GM20431 (cell line): ENCODE measurements around the gene SLCO2B1.

Experiments
- in situ Hi-C: fragments of 300-500 bp; cut with MseI, MboI; formaldehyde crosslinking; loops from one replicate; pipeline ENCODE4 v1.15.0; 2020; ENCODE audit warnings: low sequenced_read_pairs; ENCODE audit not compliant: unreplicated experiment

The SLCO2B1 gene

GRCh38 chr11:75204685-75205563, 54.0 kb downstream of the SLCO2B1 start:
- in situ Hi-C loops = loop anchor here (10.0 kb wide), 1 partner anchor 180 kb away; no protein-coding TSS in a partner anchor

DNA sequence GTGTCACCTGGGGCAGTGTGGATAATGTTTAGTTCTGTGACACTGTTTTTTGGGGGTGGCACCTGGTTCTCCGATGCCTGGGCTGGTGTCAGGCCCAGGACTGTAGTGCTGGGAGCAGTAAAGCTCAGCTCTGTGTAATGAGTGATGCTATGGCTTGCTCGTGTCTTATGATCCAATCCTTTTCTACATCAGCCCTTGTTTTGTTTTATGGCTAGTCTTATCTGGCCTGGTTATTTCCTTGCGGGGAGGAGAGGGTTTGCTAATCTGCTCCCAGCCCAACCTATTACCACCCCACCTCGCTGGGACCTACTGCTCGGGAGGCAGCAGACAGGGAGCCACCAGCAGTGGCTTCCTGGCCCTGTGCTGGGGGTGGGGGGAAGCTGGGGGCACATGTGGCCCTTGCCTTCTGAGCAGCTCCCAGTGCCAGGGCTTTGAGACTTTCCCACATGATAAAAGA, 54.7 kb downstream of the SLCO2B1 start:
- in situ Hi-C loops = loop anchor here (10.0 kb wide), 1 partner anchor 181 kb away; no protein-coding TSS in a partner anchor

GRCh38 chr11:75208446-75208845, 57.5 kb downstream of the SLCO2B1 start:
- in situ Hi-C loops = loop anchor here (10.0 kb wide), 1 partner anchor 184 kb away; no protein-coding TSS in a partner anchor

GRCh38 chr11:75212411-75212810, 61.5 kb downstream of the SLCO2B1 start:
- in situ Hi-C loops = no loop called here

GRCh38 chr11:75214411-75214821, 63.5 kb downstream of the SLCO2B1 start:
- in situ Hi-C loops = no loop called here

- in situ Hi-C loops = no loop called here
Observed at GRCh38 chr11:75214843-75215242, 63.9 kb downstream of the SLCO2B1 start.

GRCh38 chr11:75219869-75220268, 69.0 kb downstream of the SLCO2B1 start:
- in situ Hi-C loops = no loop called here

DNA sequence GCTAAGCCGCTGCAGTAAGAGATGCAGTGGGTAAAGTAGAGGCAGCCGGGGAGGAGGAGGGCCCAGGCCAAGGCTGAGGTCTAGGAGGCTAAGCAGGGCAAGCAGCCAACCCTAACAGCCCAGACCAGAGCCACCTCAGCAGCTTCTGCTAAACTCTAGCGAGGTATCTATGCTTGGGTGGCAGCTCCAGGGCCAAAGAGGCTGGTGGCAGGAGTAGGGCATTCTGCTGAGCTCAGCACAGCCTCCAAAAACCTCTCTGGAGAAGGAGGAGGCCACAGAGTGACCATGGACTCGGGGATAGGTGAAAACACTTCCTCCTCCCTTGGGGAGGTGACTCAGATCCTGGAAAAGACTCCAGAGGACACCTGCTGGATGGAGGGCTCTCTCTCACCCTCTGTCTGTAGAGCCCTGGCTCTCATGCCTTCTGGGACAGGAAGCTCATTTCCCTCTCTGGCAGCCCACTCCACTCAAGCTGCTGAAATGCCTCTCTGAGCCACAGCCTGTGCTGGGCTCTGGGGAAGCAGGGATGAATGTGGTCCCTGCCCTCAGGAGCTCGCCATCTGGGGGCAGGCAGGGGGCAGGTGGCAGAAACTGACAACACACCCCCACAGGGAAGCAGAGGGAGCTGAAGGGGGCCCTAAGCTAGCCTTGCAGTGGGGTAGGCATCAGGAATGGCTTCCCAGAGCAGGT, 73.2 kb downstream of the SLCO2B1 start:
- in situ Hi-C loops = no loop called here

- in situ Hi-C loops = no loop called here
Observed at GRCh38 chr11:75225794-75226193, 74.9 kb downstream of the SLCO2B1 start.

DNA sequence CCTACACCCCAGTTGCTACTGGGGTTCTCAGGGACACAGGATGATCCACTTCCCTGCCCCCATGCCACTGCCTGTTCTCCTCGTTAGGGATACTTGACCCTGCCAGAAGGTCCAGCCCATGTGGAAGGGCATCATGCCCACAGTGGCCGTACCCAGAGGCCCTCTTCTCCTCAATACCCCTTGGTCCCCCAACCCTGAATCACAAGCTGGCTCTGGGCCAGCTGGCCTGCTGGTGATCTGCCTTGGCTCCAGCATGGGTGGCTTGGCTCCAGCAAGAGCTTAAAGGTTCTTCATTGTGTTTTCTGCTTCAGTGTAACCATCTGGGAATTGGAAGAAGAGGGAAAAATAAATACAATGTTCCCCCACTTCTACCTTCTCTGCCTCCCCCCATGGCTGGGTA, 78.6 kb downstream of the SLCO2B1 start:
- in situ Hi-C loops = no loop called here

DNA sequence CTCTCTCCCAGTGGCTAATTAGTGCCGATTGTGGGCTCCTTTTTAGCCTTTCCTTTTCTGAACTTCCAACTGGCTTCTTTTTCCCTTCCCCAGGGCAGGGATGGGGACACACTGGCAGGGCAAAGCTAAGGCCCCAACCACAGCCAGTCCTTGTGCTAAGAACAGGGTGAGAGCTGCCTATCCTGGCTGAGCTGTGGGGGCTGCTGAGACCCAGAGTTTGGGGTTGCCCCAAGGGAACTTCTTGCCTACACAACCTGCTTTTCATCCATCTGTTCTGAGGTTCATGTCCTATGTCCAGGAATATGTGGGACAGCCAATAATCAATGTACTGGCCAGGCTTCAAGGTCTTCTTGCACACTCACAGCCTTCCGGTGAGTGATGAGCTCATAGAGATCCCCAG, 79.7 kb downstream of the SLCO2B1 start:
- in situ Hi-C loops = loop anchor here (10.0 kb wide), 1 partner anchor 306 kb away; no protein-coding TSS in a partner anchor

DNA sequence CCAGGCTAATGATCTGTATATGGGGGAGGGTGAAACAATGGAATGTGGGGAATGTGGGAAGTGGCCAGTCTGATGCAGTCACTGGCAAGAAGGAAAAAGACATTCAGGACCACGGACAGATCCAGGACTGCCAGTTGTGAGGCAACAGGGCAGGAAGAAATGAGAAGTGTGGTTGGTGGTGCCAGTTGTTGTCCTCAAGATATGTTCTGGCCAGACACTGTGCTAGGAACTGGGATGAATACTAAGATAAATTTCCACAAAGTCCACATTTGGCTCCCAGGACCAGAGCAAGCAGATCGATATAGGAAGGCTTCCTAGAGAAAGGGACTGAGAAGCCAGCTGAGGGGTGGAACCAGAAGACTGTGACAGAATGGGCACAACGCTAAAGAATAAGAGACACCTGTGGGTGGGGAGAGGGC, 82.9 kb downstream of the SLCO2B1 start:
- in situ Hi-C loops = loop anchor here (10.0 kb wide), 1 partner anchor 309 kb away; no protein-coding TSS in a partner anchor

GRCh38 chr11:75236062-75236461, 85.2 kb downstream of the SLCO2B1 start:
- in situ Hi-C loops = loop anchor here (10.0 kb wide), 1 partner anchor 311 kb away; no protein-coding TSS in a partner anchor

DNA sequence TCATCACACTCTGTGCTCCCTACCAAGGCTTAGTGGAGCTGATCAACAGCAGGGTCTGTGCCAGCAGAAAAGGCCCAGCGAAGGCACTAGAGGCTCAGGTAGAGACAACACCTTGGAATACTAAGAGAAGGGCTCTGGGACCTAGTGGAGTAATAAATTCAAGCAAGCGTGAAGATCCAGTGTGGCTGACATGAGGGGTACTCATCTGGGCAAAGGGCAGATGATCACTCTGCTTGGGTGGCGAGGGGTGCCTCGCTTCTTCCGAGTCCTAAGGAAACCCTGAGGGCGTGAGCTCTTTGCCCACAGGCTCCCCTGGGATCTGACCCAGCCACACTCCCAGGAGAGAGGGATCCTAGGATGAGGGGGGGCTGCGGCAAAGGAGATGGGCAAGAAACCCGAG, 86.1 kb downstream of the SLCO2B1 start:
- in situ Hi-C loops = loop anchor here (10.0 kb wide), 1 partner anchor 312 kb away; no protein-coding TSS in a partner anchor

DNA sequence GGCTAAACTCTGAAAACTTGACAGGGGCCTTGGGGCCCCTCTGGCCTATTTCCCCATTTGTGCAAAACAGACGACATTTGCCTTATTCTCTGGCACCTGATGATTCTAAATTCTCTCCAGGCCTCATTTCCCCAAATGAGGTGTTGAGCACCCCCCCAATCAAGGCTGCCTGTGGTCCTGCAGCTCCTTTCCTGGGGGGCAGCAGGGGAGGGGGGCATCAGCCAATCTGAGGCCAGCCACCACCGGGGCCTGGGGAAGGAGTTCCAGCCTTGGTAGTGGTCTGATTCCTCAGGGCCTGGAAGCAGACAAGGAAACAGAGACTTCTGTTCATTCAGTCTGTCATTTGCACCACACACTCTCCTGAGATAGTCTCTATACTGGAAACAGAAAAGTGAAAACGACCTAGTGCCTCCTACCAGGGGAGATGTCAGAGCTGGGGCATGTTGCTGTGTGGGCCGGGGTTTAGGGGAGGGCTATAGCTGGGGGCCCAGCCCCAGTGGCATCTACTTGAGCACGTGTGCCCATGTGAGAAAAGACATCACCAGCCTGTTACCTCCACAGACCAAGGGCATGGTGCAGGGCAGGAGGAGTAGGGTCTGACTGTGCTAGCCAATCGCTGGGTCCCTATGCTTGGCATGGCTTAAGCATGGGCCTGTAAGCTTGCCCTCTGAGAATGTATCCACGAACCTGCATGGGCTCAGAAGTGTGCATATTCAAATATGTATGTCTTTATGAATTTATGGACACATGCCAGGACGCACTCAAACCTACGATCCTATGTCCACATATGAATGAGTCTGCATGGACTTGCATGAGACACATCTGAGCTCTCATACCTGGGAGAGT, 87.9 kb downstream of the SLCO2B1 start:
- in situ Hi-C loops = loop anchor here (10.0 kb wide), 1 partner anchor 314 kb away; no protein-coding TSS in a partner anchor

- in situ Hi-C loops = loop anchor here (10.0 kb wide), 1 partner anchor 315 kb away; no protein-coding TSS in a partner anchor
Observed at GRCh38 chr11:75239531-75240290, 88.8 kb downstream of the SLCO2B1 start.

DNA sequence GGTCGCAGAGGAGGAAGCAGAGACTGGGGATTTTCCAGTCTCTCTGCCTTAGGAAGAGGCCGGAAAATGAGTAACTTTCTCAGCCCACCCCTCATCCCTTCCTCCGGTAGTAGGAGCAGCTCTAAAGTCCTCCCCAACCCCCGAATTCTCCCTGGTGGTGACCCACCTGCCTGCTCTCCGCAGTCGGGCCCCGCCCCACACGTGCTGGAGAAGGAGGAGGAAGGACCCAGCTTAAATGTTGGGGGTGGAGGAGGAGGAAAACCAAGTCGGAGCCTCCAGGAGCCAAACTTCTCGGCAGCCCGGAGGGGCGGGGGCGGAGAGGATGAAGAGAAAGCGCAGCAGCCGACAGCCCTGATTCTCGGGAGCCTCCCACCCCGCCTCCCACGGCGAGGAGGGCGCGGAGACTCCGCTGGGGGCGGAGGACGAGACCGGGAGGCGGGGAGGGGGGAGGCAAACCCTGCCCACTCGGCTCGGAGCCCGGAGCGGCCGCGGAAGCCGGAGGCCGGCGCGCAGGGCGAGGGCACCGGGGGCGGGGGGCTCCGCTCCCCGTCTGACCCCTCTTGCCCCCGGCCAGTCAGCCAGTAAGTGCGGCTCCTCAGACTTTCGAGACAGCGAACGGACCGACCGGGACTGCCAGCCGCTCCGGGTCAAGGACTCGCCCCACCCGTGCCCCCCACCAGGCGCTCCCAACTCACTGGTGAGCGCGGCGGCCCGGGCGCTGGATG, 89.6 kb downstream of the SLCO2B1 start, which contains the start of gene TPBGL:
Gene TPBGL, plus strand, starts transcription at position 464 of the 725 bp plus-strand sequence. CDS start 276 bp downstream, outside the sequence.
- in situ Hi-C loops = no loop called here
